HG03469 (cell line): Measurements from ENCODE around the gene ABCB11.

Experiments
- ATAC-seq: cut with Tn5 transposase; IDR thresholded peaks from one replicate; pipeline ENCODE4 v1.9.1; 2021; ENCODE audit warnings: mild to moderate bottlenecking, moderate library complexity, moderate number of reproducible peaks; ENCODE audit not compliant: unreplicated experiment

Gene ABCB11

DNA sequence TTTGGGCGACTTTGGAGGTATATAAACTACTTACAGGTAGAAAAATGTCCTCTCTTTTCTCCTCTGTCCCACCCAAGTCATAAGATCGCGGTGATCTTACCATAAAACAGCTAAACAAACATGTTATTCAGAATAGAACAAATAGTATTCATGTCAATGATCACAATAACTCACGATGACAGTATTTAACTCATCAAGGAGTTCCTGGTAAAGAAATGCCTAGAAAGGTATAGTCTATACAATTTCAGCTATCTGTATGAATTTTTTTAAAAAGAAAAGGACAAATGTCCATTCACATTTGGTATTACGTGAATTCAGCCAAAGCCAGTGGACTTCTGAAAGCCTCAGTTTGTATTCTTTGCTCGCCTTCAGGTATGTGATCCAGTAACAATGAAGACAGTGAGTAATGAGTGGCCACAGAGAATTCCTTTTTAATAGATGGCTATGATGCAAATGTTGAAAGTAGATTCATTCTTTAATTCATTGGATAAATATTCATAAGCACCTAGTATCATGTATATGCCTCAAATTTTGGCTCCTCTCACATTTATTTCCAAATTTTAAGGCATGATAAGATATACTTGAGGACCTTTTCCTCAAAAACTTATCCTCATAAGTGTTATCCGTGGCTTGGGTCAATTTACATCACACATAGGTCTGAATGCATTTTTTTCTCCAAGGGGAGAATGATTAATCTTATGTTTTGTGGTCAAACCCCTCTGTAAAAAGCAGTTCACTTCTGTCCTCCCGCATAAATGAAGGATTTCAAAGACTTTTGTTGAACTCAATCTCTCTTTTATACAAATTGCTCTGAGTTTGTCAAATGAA is 20.3 kb downstream of the ABCB11 start:
- no peak for ATAC-seq

DNA sequence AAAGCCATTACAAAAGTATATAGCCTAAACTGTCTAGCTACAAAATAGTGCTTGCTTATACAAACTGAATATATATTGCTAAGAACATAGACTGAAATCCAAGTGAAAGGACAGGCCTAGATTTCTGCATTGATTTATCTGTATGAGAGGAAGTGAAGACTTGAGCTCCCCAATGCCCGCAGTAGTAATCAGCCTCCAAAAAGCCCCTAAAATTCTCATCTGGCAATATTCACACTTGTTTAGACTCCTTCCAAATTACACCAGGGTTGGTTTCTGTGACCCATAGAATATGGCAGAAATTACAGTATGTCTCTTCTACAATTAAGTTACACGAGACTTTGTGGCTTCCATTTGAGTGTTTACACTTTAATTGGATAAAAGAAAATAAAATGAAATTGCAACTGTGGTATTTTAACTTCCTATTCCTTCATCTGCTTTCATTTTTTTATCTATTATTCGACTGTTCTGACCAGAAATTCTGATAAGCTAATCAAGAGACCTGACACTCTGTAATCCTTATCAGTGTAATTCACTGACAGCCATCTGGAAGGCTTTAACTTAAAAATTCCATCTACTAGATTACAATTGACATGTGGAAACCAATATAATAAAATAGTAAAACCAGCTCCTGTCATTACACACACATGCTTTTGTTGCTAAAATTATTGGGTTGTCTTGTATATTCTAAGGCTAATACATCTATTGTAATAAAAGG is 21.1 kb downstream of the ABCB11 start:
- no peak for ATAC-seq

GRCh38 chr2:169007941-169008340 is 23.2 kb downstream of the ABCB11 start:
- ATAC-seq = no peak

- no peak for ATAC-seq
Observed at GRCh38 chr2:169007356-169007755, 23.8 kb downstream of the ABCB11 start.

GRCh38 chr2:169006665-169007064 is 24.5 kb downstream of the ABCB11 start:
- no peak for ATAC-seq

GRCh38 chr2:169005994-169006393 is 25.1 kb downstream of the ABCB11 start:
- no peak for ATAC-seq

DNA sequence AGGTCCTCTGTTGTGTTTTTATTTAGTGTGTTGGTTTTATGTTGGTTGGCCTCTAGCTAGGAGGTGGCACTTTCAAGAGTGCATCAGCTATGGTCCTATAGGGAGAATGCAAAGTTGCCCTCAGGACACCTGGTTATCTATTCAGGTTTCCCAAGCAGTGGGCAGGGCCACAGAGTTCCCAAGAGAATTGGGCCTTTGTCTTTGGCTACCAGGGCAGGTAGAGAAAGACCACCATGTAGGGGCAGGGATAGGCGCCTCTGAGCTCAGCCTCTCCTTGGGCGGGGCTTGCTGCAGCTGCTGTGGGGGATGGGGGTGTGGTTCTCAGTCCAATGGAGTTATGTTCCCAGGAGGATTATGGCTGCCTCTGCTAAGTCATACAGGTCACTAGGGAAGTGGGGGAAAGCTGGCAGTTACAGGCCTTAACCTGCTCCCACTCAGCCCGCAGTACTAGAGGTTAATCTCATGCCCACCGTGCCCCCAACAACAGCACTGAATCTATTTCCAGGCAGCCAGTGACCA is 26.0 kb downstream of the ABCB11 start:
- ATAC-seq = no peak

GRCh38 chr2:169002161-169002738 is 28.9 kb downstream of the ABCB11 start:
- no peak for ATAC-seq

DNA sequence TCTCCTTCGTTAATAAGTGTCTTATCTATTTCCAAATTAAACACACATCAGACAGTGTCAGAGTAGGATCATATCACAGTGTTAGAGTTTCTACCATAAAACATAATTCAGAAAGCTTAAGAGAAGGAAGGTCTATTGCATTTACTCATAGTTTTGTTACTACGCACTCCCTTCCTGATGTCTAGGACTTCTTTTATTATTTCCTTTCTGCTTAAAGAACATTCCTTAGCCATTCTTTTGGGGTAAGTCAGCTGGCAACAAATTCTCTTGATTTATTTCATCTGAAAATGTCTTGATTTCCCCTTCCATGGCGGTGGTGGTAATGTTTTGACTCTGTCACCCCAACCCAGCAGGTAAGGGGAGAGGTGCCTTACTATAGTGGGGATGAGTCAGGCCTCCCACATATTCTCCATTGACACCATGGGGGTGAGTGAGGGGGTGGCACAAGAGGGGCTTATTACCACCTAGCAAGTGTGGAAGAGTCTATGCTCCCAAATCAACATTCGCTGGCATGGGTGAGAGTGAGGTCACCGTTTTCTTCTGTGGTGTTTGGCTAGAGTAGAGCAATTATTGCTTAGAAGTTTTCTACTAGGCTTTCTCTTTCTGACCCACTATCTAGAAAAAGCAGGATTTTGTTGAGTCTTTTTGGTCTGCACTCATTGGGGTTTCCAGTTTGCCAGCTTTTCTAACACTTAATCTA is 29.9 kb downstream of the ABCB11 start:
- ATAC-seq = no peak

GRCh38 chr2:168999668-169000213 is 31.4 kb downstream of the ABCB11 start:
- no peak for ATAC-seq

DNA sequence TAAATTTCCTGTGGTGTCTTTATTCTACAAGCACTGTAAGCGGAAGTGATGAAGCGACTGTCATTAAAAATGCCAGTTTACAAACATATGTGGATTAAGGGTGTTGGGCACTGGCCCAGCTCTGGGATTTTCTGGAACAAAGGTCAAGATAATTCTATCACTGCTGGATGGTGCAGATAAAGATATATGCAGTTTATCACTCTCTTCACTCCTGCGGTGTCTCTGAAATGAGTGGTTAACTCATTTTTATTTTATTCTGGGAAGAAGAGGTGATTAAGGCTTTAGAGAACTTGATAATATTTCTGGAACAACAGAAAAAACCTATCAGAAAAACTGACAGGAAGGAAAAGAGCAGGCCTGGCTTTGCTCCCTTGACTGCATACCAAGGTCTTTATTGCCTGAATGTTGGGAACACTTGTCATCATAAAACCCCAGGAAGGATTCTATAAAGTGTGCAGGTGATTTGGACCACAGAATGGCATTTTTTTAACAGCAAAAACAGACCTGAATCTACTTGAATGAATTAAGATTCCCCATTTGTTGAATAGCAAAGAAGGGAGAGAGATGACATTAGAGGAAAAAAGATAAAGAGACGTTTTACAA is 32.4 kb downstream of the ABCB11 start:
- ATAC-seq = no peak

DNA sequence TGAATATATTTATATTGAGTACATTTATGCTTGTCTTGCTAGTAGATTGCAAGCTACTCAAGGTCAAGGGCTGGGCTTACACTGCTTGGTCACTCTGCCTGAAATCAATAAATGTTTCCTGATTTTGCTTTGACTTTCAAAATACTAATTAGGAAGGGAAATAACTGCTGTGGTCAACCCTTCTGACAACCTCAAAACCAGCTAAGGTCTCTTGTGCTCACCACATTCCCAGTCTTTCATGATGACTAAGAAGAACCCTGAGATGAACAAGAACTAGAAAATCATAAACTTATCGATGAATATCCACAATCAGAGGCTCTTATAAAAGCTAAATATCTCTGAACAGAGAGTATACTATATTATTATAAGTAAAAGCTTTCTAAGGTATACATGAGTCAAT is 33.3 kb downstream of the ABCB11 start:
- no peak for ATAC-seq

DNA sequence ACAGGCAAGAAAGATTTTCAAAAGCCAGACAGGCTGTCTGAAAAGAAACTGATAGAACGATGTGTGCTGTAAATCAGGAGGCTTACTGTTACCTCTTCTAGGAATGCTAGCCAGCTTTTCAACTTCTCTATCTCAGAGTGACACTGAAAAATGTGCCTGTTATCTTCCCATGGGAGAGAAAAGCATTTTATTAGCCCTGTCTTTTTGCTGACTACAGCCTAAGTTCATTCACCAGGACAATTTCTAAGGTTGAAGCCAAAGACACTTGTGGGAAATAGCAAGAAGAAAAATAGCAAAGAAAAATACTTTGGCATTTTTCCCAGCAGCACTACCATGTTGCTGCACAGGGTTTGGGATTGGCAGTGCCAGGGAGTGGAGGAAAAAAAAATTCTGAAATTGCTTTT is 34.0 kb downstream of the ABCB11 start:
- no peak for ATAC-seq

DNA sequence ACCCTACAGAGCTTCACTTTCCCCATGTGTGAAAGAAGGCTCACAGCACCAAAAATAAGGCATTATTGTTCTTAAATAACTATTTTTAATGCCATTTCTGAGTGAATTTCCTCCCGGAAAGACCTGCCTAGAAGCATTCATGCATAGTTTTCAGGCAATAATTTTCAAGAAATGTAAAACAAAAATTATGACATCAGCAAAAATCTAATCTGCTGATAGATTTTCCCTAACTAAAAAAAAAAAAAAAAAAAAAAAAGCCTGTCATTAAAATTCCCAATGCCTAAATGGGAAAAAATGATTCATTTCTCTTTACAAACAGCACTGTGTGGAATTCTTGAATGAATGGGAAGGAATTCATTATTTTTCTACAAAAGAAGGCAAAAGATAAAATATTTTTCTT is 35.4 kb downstream of the ABCB11 start:
- ATAC-seq = no peak

- no peak for ATAC-seq
Observed at GRCh38 chr2:168993538-168993937, 37.6 kb downstream of the ABCB11 start.

DNA sequence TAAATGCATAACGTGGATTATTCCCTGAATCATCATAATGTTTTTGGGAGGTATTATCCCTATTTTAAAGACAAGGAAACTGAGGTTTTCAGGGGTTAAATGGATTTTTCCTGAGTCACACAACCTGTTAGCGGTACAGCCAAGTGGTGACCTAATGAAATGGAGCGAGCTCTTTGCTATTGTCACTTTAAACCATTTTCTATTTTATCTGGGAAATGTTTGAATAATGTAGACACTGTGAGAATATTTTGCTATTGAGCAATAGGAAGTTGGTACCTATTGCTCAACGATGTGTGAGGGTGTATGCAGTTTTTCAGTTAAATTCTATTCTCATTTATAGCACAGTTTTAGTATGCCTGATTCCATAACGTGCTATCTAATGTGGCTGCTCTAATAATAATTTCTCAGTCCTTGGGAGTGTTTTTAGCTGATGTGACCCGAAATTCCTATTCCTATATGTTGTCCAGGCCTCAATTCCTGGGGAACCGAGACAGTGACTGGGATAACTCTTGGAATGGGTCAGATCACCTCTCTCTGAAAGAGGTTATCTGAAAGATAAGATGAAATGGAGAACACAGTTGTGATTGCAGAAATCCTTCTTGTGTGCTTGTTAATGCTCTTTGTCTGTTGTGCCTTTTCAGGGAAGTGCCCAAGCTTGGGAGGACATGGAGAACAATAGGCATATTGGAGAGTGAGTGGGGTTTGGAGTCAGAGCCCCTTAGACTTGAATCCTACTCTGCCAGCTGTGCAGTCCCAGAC is 38.4 kb downstream of the ABCB11 start:
- no peak for ATAC-seq

DNA sequence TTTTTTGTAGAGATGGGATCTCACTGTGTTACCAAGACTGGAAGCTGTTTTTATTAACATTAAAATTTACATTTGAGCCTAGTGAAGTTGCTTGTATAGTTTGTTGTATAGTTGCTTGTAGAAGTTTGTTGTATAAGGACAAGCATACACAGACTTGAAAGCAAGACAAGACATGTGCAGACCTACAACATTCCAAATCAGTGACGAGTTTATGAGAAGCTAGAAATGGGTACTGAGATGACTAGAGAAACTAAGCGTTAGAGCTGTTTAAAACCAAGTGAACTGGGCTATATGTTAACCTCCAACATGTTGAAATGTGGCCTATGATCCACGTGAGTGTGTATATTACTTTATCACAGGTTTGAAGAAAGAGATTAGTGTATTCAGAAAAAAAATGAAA is 39.1 kb downstream of the ABCB11 start:
- ATAC-seq = no peak

- no peak for ATAC-seq
Observed at GRCh38 chr2:168988755-168989154, 42.4 kb downstream of the ABCB11 start.

- no peak for ATAC-seq
Observed at GRCh38 chr2:168986398-168986943, 44.7 kb downstream of the ABCB11 start.
